SK-N-SH (cell line): Measurements from ENCODE around the gene WBP2. TPM values are rescaled to one million over a fixed set of nuclear protein-coding genes. Genes with fewer than 3 reads are reported as not detected.
A peak's percentile ranks its signal among the peaks of the same experiment; 100 is the strongest.

Source experiments
- CTCF ChIA-PET: fragments of 300-600, 350-600 bp; formaldehyde crosslinking; extraction: SDS; loops from one replicate; lab custom pipeline; 2021; lab: Yijun Ruan, JAX
- POLR2A ChIA-PET: fragments of 350-600 bp; sonication (Branson Sonifier 250); formaldehyde crosslinking; extraction: SDS; loops from one replicate; lab custom pipeline; 2020; ENCODE audit warnings: antibody characterized with exemption, inconsistent platforms; lab: Yijun Ruan, JAX
- DNase-seq: peaks from one replicate; pipeline ENCODE4 v3.0.0; 2012
- H2AFZ ChIP-seq: fragments of 200-600 bp; sonication (generic); 2 replicates; pipeline ENCODE4 v1.8.1; 2016; ENCODE audit warnings: antibody characterized with exemption, mild to moderate bottlenecking, low read depth
- H3F3A ChIP-seq: fragments of 200-600 bp; sonication (generic); replicated peaks from 2 replicates; pipeline ENCODE3; 2016; ENCODE audit warnings: antibody characterized with exemption, mild to moderate bottlenecking; ENCODE audit not compliant: insufficient read depth
- H3K27ac ChIP-seq, 2 experiments: fragments of 200-500 bp in 1 of 2; fragments of 200-600 bp in 1 of 2; sonication (Bioruptor generic) in 1 of 2; sonication (generic), shearing (Covaris generic) in 1 of 2; 2 replicates each; pipeline versions ENCODE4 v1.5.1 to v1.6.1; 2014 to 2016; ENCODE audit warnings: low read depth in 2 of 2, inconsistent platforms in 1 of 2, low read length in 1 of 2, mild to moderate bottlenecking in 1 of 2, mixed read lengths in 1 of 2
- H3K27me3 ChIP-seq: fragments of 200-600 bp; sonication (generic), shearing (Covaris generic); 2 replicates; pipeline ENCODE4 v1.6.1; 2016; ENCODE audit warnings: mixed run types; ENCODE audit not compliant: insufficient read depth
- H3K36me3 ChIP-seq, 2 experiments: fragments of 200-500 bp in 1 of 2; fragments of 200-600 bp in 1 of 2; sonication (Bioruptor generic) in 1 of 2; sonication (generic) in 1 of 2; replicated peaks in 1 of 2; 2 replicates each; pipeline versions ENCODE3 to v1.5.1; 2014 to 2016; ENCODE audit warnings: low read length in 1 of 2, mild to moderate bottlenecking in 1 of 2; ENCODE audit not compliant: insufficient read depth in 2 of 2, control insufficient read depth in 1 of 2
- H3K4me1 ChIP-seq, 2 experiments: fragments of 200-500 bp in 1 of 2; fragments of 200-600 bp in 1 of 2; sonication (Bioruptor generic) in 1 of 2; sonication (generic), shearing (Covaris generic) in 1 of 2; 2 replicates each; pipeline versions ENCODE4 v1.5.1 to v1.6.1; 2014 to 2016; ENCODE audit warnings: low read depth in 1 of 2, low read length in 1 of 2, mixed run types in 1 of 2; ENCODE audit not compliant: insufficient read depth in 2 of 2, control insufficient read depth in 1 of 2
- H3K4me2 ChIP-seq: fragments of 200-600 bp; sonication (generic), shearing (Covaris generic); 2 replicates; pipeline ENCODE4 v1.6.1; 2017; ENCODE audit warnings: mixed run types
- H3K4me3 ChIP-seq, 2 experiments: fragments of 200-500 bp in 1 of 2; fragments of 200-600 bp in 1 of 2; sonication (Bioruptor generic) in 1 of 2; sonication (generic), shearing (Covaris generic) in 1 of 2; 2 replicates each; pipeline versions ENCODE4 v1.5.1 to v1.8.1; 2014 to 2016; ENCODE audit warnings: low read depth in 2 of 2, inconsistent platforms in 1 of 2, low read length in 1 of 2, mild to moderate bottlenecking in 1 of 2, mixed read lengths in 1 of 2, moderate library complexity in 1 of 2
- H3K79me2 ChIP-seq: fragments of 200-600 bp; sonication (generic); 2 replicates; pipeline ENCODE4 v1.8.1; 2017; ENCODE audit warnings: mild to moderate bottlenecking; ENCODE audit not compliant: insufficient read depth
- H3K9ac ChIP-seq: fragments of 200-600 bp; sonication (generic); 2 replicates; pipeline ENCODE4 v1.6.1; 2017; ENCODE audit warnings: mixed run types
- H3K9me2 ChIP-seq: fragments of 200-600 bp; sonication (generic); 2 replicates; pipeline ENCODE4 v1.6.1; 2017; ENCODE audit warnings: mixed run types
- H3K9me3 ChIP-seq: fragments of 200-600 bp; sonication (generic); 2 replicates; pipeline ENCODE4 v1.6.1; 2017; ENCODE audit warnings: mixed run types, mild to moderate bottlenecking, moderate library complexity
- H4K20me1 ChIP-seq: fragments of 200-600 bp; sonication (generic); 2 replicates; pipeline ENCODE4 v1.6.1; 2017; ENCODE audit warnings: mild to moderate bottlenecking, mixed run types; ENCODE audit not compliant: insufficient read depth
- CHD2 ChIP-seq: fragments of 150-350 bp; IDR thresholded peaks from 2 replicates; pipeline ENCODE4 v1.6.1; 2018; ENCODE audit warnings: low read length; ENCODE audit not compliant: partially characterized antibody
- FOXM1 ChIP-seq: IDR thresholded peaks from 2 replicates; pipeline ENCODE4 v1.4.0; 2012; ENCODE audit warnings: low read depth, mild to moderate bottlenecking
- IRF3 ChIP-seq: fragments of 150-350 bp; IDR thresholded peaks from 2 replicates; pipeline ENCODE4 v1.6.1; 2016; ENCODE audit warnings: mild to moderate bottlenecking, low read depth, low read length
- JUND ChIP-seq: IDR thresholded peaks from 2 replicates; pipeline ENCODE4 v1.4.0; 2012
- NRF1 ChIP-seq: IDR thresholded peaks from 2 replicates; pipeline ENCODE4 v1.6.1; 2012; ENCODE audit warnings: low read depth, mild to moderate bottlenecking, low read length
- PBX3 ChIP-seq: IDR thresholded peaks from 2 replicates; pipeline ENCODE4; 2012
- POLR2AphosphoS5 ChIP-seq: IDR thresholded peaks from 2 replicates; pipeline ENCODE4 v1.6.1; 2012; ENCODE audit warnings: low read depth, low read length
- REST ChIP-seq: IDR thresholded peaks from 2 replicates; pipeline ENCODE4 v1.6.1; 2012; ENCODE audit warnings: mild to moderate bottlenecking, low read depth, low read length, moderate library complexity
- SIN3A ChIP-seq: IDR thresholded peaks from 2 replicates; pipeline ENCODE4 v1.6.1; 2012; ENCODE audit warnings: low read depth, mild to moderate bottlenecking, low read length, moderate library complexity, borderline replicate concordance
- TCF12 ChIP-seq: IDR thresholded peaks from 2 replicates; pipeline ENCODE4 v1.4.0; 2012
- TEAD4 ChIP-seq: IDR thresholded peaks from 2 replicates; pipeline ENCODE4 v1.4.0; 2012; ENCODE audit warnings: mild to moderate bottlenecking, borderline replicate concordance; ENCODE audit not compliant: insufficient read depth
- USF1 ChIP-seq: IDR thresholded peaks from 2 replicates; pipeline ENCODE4 v1.4.0; 2012; ENCODE audit warnings: low read depth, borderline replicate concordance
- USF2 ChIP-seq: fragments of 150-350 bp; IDR thresholded peaks from 2 replicates; pipeline ENCODE4 v1.6.1; 2017; ENCODE audit warnings: antibody characterized with exemption, low read length, low read depth, borderline replicate concordance
- YY1 ChIP-seq: IDR thresholded peaks from 2 replicates; pipeline ENCODE4 v1.4.0; 2012; ENCODE audit warnings: low read depth, mild to moderate bottlenecking
- WGBS: methylation state at CpG from one replicate; pipeline ENCODE4 v1.1.6; 2017; ENCODE audit warnings: low lambda C conversion rate; 5-methylcytosine and 5-hydroxymethylcytosine counted together
- polyA plus RNA-seq, 3 experiments: library from polyadenylated mRNA; depleted of rRNA; stranded (reverse); fragments of >200 nt; gene quantifications; 2 replicates each; pipeline ENCODE4 v1.2.3, GENCODE V29; 2012

WBP2 gene
- polyA plus RNA-seq, 1 of the 3 experiments (the other 2 are of a cell fraction), result 55.8 TPM

- Histone ChIP-seq H3K36me3 (peaks cover 24 to 69% of the 10 kb centered on the region in 2 experiments), H3K27ac (no peak overlapping the region), H3K4me1 (peaks cover 10 to 17% of the 10 kb centered on the region in 2 experiments; a peak in 3 of 4 replicates), H3K79me2 (no peaks in the 10 kb centered on the region), H3K27me3 (no peaks in the 10 kb centered on the region), H3K9ac (no peak overlapping the region), H3K4me2 (no peak overlapping the region), H3F3A (peaks cover 9% of the 10 kb centered on the region), H2AFZ (no peak overlapping the region), H3K9me2 (no peaks in the 10 kb centered on the region), H3K4me3 (no peak overlapping the region), H4K20me1 (no peaks in the 10 kb centered on the region), H3K9me3 (no peaks in the 10 kb centered on the region)
- TF ChIP-seq FOXM1 (no peak), REST (no peak), YY1 (no peak), JUND (no peak), NRF1 (no peak), USF1 (no peak), TEAD4 (no peak), CHD2 (no peak), POLR2AphosphoS5 (no peak)
- ChIA-PET CTCF (interaction anchor here (0.9 to 7.6 kb wide), 8 partner anchors 11 to 70 kb away, joined by 3 to 90 read pairs (median 5); no protein-coding TSS in a partner anchor), POLR2A (no interaction called here)
- no peak for DNase-seq
- WGBS, result 93% methylated on average over 6 of the region's 6 CpGs
Measured at GRCh38 chr17:75817571-75817970, 37.6 kb downstream of the WBP2 start.

- no peaks in the 10 kb centered on the region for H3K27me3 ChIP-seq
- H3K27ac ChIP-seq, result no peak overlapping the region
- H3K9me3 ChIP-seq, result no peaks in the 10 kb centered on the region
- WGBS, result 100% methylated on average over 8 of the region's 9 CpGs
- H3K4me3 ChIP-seq, result no peak overlapping the region
- H3K4me2 ChIP-seq, result no peak overlapping the region
- peaks cover 24 to 70% of the 10 kb centered on the region in 2 experiments for H3K36me3 ChIP-seq
- POLR2A ChIA-PET, result interaction anchor here (1.2 kb wide), 1 partner anchor 41 kb away, joined by 3 read pairs; no protein-coding TSS in a partner anchor
- peaks cover 9% of the 10 kb centered on the region for H3F3A ChIP-seq
- no peaks in the 10 kb centered on the region for H3K79me2 ChIP-seq
- no peak overlapping the region for H2AFZ ChIP-seq
- no peak for TF ChIP-seq SIN3A
- no peak for TF ChIP-seq PBX3
- no peak for TF ChIP-seq TEAD4
- TF ChIP-seq TCF12, result no peak
- no peak for TF ChIP-seq IRF3
- no peak for TF ChIP-seq USF2
- TF ChIP-seq, all 33 proteins: peak for 0
- Histone ChIP-seq H4K20me1 (no peaks in the 10 kb centered on the region), H3K9me2 (no peaks in the 10 kb centered on the region), H3K9ac (no peak overlapping the region), H3K4me1 (peaks cover 9 to 10% of the 10 kb centered on the region in 2 experiments; a peak in 3 of 4 replicates)
- DNase-seq, result peak; percentile 30
- CTCF ChIA-PET, result interaction anchor here (1.0 to 7.6 kb wide), 7 partner anchors 12 to 70 kb away, joined by 3 to 90 read pairs (median 6); partner anchors contain the start of gene UNC13D
Measured at GRCh38 chr17:75816693-75817092, 38.4 kb downstream of the WBP2 start.
